Retinal pigment epithelial cell (primary cell): ENCODE results near the gene ITGA1.
"Not testable (repeated sequence)": the region's sequence is repeated elsewhere in the genome, so short reads cannot be mapped to it uniquely, and the experiment has no call there.

Source experiments
- DNase-seq: peaks from one replicate; pipeline ENCODE4 v3.0.0-alpha.2; 2010; ENCODE audit warnings: low read depth
- H3K4me3 ChIP-seq: 2 replicates; pipeline ENCODE4 v1.5.1; 2011; ENCODE audit warnings: mild to moderate bottlenecking, low read length, control low read depth, moderate library complexity
- CTCF ChIP-seq: conservative IDR thresholded peaks from 2 replicates; pipeline ENCODE4 v1.5.1; 2011; ENCODE audit warnings: low read depth, low read length, control low read depth, inconsistent platforms

The ITGA1 gene

GRCh38 chr5:52846182-52846842 lies 58.6 kb downstream of the ITGA1 start:
- DNase-seq = no peak
- no peak overlapping the region for H3K4me3 ChIP-seq
- no peak for TF ChIP-seq CTCF

GRCh38 chr5:52848688-52849087 lies 61.0 kb downstream of the ITGA1 start:
- not testable (repeated sequence) for H3K4me3 ChIP-seq, DNase-seq

- H3K4me3 ChIP-seq = no peak overlapping the region
Observed at GRCh38 chr5:52849544-52849943, 61.8 kb downstream of the ITGA1 start.

GRCh38 chr5:52853650-52854049 lies 65.9 kb downstream of the ITGA1 start:
- TF ChIP-seq CTCF = no peak
- no peak for DNase-seq
- H3K4me3 ChIP-seq = no peak overlapping the region

More at GRCh38 chr5:52849544-52849943, 61.8 kb downstream of the ITGA1 start:
- no peak for DNase-seq
- no peak for TF ChIP-seq CTCF

GRCh38 chr5:52854301-52854700 lies 66.6 kb downstream of the ITGA1 start:
- no peak for TF ChIP-seq CTCF
- DNase-seq = no peak
- no peak overlapping the region for H3K4me3 ChIP-seq

GRCh38 chr5:52854949-52855348 lies 67.2 kb downstream of the ITGA1 start:
- no peak for TF ChIP-seq CTCF
- H3K4me3 ChIP-seq = no peak overlapping the region
- DNase-seq = no peak

- DNase-seq = no peak
- no peak overlapping the region for H3K4me3 ChIP-seq
- no peak for TF ChIP-seq CTCF
Observed at GRCh38 chr5:52856564-52856963, 68.8 kb downstream of the ITGA1 start.
